Mammary epithelial cell (primary cell): Measurements from ENCODE around the gene ENKD1.

Source experiments
- EZH2 ChIP-seq: IDR thresholded peaks from 2 replicates; pipeline ENCODE4 v1.6.1; 2012; ENCODE audit warnings: low read length, inconsistent platforms, borderline replicate concordance
- TF ChIP-seq, protein P1 (sequence below), 2 donors: IDR thresholded peaks in 1 of 2; conservative IDR thresholded peaks in 1 of 2; 2 replicates each; pipeline ENCODE4 v1.5.1; 2011 to 2012; ENCODE audit warnings: inconsistent platforms in 2 of 2, low read length in 2 of 2, mild to moderate bottlenecking in 2 of 2, control low read depth in 1 of 2, low read depth in 1 of 2; ENCODE audit not compliant: insufficient read depth in 1 of 2; ENCODE audit errors: extremely low read depth in 1 of 2

DNA sequence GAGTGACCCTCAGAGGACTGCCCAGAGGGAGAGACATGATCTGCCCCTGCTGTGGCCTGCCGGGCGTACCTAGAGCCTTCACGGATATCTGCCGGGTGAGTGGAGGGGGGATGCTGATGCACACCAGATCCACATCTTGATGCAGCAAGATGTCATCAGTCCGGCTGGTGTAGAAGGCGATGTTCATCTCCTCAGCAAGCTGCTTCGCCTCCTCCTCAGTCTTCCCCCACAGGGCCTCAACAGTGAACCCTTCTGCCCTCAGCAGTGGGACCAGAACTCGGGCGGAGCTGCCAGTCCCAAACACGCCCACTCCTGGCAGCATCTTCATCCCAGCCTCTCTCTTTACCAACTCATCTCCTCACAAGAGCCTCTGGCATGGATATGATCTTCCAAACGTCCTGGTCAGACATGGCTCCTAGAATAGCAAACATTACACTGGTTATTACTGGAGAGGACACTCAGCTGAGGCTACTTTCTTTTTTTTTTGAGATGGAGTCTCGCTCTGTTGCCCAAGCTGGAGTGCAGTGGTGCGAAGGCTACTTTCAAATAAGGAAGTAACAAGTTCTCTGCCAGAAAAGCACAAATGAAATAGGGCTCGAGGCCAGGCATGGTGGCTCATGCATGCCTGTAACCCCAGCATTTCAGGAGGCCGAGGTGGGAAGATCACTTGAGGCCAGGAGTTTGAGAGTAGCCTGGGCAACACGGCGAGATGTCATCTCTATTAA is 19.0 kb upstream of the ENKD1 start:
- TF ChIP-seq, protein P1, sequence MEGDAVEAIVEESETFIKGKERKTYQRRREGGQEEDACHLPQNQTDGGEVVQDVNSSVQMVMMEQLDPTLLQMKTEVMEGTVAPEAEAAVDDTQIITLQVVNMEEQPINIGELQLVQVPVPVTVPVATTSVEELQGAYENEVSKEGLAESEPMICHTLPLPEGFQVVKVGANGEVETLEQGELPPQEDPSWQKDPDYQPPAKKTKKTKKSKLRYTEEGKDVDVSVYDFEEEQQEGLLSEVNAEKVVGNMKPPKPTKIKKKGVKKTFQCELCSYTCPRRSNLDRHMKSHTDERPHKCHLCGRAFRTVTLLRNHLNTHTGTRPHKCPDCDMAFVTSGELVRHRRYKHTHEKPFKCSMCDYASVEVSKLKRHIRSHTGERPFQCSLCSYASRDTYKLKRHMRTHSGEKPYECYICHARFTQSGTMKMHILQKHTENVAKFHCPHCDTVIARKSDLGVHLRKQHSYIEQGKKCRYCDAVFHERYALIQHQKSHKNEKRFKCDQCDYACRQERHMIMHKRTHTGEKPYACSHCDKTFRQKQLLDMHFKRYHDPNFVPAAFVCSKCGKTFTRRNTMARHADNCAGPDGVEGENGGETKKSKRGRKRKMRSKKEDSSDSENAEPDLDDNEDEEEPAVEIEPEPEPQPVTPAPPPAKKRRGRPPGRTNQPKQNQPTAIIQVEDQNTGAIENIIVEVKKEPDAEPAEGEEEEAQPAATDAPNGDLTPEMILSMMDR (conservative IDR thresholded peaks at IDR 0.05 in 1 of 2, IDR thresholded peaks at IDR 0.05 in 1 of 2; ENCODE audit: extremely low read depth in 1 of 2, insufficient read depth in 1 of 2, low read depth in 1 of 2, low read length in 2 of 2): no peak
- no peak for TF ChIP-seq EZH2
